GM12873 (cell line): Measurements from ENCODE around the gene SFI1.
A peak's percentile ranks its signal among the peaks of the same experiment; 100 is the strongest.

ENCODE experiments used
- TF ChIP-seq, protein P1 (sequence below): IDR thresholded peaks from 2 replicates; pipeline ENCODE4 v1.5.1; 2012; ENCODE audit warnings: low read depth, mild to moderate bottlenecking, moderate library complexity, low read length, control low read depth; ENCODE audit not compliant: insufficient read depth; ENCODE audit errors: missing control alignments

The SFI1 gene

DNA sequence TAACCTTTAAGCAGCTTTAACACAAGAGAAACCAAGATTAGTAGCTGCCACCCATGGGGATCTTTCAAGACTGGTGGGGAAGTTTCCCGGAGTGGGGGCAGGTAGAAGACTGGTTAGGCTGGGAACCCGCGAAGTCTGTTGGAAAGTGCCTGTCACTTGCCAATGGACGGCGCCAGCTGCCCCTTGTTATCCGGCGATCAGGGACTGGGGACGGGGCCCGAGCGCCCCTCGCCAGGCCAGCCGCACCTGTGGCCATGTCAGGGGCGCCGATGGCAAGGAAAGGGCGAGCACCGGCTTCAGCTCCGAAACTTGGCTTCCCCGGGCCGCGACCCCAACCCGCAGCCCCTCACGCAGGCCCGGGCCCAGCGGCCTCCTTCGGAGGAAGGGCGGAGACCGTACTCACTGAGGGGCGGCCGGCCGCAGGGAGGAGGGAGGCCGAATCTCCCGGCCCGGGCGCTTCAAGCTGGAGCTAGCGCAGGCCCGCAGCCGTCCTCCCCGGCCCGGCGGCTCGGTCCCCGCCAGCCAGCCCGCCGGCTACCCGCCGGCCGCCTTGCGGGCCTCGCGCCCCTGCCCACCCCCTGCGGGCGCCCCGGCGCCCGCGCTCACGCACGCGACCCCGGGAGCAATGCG, 7.2 kb upstream of the SFI1 start:
- TF ChIP-seq, protein P1, sequence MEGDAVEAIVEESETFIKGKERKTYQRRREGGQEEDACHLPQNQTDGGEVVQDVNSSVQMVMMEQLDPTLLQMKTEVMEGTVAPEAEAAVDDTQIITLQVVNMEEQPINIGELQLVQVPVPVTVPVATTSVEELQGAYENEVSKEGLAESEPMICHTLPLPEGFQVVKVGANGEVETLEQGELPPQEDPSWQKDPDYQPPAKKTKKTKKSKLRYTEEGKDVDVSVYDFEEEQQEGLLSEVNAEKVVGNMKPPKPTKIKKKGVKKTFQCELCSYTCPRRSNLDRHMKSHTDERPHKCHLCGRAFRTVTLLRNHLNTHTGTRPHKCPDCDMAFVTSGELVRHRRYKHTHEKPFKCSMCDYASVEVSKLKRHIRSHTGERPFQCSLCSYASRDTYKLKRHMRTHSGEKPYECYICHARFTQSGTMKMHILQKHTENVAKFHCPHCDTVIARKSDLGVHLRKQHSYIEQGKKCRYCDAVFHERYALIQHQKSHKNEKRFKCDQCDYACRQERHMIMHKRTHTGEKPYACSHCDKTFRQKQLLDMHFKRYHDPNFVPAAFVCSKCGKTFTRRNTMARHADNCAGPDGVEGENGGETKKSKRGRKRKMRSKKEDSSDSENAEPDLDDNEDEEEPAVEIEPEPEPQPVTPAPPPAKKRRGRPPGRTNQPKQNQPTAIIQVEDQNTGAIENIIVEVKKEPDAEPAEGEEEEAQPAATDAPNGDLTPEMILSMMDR, result no peak

DNA sequence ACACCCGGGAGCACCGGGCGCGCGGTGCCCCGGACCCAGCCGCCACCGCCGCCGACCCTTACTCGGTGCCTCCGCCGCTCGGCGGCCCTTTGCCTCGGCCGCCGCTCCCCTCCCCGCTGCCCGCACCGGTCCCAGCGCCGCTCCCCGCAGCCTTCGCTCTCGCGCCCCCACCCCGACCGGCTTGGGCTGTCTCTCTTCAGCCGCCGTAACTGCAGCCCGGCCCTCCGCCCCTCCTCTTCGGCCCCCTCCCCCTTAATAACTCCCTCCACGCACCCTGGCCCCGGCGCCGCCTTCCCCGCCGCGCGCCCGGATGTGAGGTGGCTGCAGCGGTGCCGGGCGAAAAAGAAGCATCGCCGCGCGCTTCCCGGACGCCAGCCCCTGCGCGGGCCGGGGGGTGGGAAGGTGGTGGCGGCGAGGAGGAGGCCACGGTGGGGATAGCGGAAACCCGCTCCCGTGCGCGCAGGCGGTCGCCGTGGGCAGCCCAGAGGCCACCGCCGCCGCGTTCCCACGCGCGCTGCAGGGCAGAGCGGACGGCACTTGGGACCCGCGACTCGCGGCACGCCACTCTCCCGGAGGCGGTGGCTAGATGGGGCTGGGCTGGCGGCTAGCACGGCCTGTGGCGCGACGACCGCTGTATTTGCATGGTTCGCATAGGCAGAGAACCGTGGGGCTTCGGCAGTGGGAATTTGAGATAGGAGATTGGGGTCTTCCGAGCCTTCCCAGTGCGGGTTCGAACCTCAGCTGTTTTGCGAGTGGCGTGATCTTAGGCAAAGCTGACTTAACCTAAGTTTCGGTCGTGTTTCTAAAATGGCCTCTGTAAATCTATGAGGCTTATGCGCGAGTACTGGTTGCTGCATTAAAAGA, 6.5 kb upstream of the SFI1 start, which contains the start of gene EIF4ENIF1:
Gene EIF4ENIF1, minus strand, starts transcription at position 211 of the 864 bp plus-strand sequence. CDS start 1,124 bp downstream, outside the sequence.
- TF ChIP-seq, protein P1, result no peak

DNA sequence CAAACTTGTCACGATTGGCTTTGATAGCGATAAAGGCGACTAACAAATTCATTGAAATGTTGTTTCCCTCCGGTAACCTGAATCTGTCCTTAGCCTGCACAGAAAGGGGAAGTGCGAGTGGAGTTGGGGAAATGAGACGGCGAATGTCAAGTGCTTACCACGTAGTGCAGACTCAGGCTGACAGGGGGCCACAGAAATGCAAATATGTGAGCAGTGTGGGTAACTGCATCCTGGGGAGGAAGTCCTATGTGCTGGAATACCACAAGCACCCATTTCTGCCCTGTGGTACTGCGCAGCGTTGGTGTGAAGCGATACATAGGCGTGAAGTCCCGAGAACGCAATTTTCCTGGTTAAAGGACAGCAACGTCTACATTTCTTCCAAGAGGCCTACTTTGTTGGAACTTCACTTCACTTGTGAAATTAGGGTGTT, 5.8 kb upstream of the SFI1 start:
- TF ChIP-seq, protein P1, result peak; percentile 13

DNA sequence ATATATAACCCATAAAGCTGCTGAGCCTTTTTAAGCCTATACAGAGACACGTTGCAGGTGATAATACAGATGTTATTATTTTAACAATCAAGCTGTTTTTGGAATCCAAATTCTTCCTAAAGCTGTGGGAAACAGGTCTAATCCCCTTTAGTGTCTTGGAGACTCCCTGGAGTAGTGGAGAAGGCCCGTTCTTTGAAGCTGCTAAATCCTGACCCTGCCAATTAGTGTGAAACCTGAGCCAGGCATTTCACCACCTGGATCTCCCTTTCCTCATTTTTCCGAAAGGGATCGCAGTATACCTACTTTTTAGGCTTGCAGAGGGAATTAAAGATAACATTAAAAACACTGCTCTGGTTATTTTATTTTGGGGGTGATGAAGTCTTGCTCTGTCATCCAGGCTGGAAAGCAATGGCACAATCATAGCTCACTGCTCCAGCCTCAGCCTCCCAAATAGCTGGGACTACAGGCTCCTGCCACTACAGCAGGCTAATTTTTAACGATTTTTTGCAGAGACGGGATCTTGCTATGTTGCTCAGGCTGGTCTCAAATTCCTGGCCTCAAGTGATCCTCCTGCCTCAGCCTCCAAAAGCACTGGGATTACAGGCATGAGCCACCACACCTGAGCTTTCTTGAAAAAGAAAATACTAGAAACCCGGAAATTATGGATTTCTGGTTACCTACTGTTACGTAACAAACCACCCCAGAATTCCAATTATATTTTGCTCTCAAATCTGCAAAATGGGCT, 4.9 kb upstream of the SFI1 start:
- TF ChIP-seq, protein P1, result no peak

DNA sequence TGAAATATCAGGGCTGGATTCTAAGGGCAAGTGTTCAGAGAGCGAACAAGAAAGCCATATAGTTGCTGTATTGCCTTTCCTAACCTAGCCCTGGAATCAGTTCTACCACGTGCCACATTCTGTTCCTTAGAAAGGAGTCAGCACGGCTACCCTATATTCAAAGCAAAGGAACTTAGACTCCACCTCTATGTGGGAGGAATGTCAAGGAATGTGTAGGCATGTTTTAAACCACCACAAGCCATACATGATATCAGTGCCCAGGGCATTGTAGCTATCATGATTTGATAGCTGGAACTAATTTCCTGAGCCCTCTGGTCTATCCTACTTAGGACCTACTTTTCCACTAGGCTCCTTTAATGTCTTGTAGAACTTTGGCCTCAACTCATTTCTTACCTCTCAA, 4.2 kb upstream of the SFI1 start:
- TF ChIP-seq, protein P1, result no peak

DNA sequence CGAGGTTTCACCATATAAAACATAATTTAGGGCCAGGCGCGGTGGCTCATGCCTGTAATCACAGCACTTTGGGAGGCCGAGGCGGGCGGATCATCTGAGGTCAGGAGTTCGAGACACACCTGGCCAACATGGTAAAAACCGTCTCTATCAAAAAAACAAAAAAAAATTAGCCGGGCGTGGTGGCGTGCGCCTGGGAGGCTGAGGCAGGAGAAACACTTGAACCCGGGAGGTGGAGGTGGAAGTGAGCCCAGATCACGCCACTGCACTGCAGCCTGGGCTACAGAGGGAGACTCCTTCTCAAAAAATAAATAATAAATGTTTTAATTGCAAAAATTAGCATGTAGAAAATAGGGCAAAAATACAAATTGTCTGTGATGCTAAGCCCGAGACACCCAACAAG, 993 bp upstream of the SFI1 start:
- TF ChIP-seq, protein P1, result no peak

DNA sequence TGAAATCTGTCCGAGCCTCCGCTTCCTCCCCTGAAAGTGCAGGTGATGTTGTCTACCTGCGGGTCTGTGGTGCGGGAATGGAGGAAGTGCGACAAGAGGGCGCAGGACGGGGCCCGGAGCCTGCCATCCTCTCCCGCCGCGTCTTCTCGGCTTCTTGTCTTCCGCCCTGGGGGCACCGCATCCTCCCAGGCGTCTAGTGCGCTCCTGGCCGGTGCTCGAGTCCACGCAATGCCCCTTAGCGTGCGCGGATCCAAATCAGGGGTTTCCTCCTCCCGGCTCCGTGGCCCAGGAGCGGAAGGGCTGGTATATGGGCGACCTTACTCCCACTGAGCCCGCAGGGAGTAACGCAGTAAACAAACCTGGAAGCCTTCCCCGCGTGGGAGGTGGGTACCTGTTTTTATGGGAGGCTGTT, 405 bp downstream of the SFI1 start:
- TF ChIP-seq, protein P1, result no peak
